NAMALWA (cell line): ENCODE results near the gene TRAF4.

Source experiments
- DNase-seq: peaks from one replicate; pipeline ENCODE4 v3.0.0-alpha.2; 2015; ENCODE audit warnings: low spot score

Gene TRAF4, protein sequence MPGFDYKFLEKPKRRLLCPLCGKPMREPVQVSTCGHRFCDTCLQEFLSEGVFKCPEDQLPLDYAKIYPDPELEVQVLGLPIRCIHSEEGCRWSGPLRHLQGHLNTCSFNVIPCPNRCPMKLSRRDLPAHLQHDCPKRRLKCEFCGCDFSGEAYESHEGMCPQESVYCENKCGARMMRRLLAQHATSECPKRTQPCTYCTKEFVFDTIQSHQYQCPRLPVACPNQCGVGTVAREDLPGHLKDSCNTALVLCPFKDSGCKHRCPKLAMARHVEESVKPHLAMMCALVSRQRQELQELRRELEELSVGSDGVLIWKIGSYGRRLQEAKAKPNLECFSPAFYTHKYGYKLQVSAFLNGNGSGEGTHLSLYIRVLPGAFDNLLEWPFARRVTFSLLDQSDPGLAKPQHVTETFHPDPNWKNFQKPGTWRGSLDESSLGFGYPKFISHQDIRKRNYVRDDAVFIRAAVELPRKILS

DNA sequence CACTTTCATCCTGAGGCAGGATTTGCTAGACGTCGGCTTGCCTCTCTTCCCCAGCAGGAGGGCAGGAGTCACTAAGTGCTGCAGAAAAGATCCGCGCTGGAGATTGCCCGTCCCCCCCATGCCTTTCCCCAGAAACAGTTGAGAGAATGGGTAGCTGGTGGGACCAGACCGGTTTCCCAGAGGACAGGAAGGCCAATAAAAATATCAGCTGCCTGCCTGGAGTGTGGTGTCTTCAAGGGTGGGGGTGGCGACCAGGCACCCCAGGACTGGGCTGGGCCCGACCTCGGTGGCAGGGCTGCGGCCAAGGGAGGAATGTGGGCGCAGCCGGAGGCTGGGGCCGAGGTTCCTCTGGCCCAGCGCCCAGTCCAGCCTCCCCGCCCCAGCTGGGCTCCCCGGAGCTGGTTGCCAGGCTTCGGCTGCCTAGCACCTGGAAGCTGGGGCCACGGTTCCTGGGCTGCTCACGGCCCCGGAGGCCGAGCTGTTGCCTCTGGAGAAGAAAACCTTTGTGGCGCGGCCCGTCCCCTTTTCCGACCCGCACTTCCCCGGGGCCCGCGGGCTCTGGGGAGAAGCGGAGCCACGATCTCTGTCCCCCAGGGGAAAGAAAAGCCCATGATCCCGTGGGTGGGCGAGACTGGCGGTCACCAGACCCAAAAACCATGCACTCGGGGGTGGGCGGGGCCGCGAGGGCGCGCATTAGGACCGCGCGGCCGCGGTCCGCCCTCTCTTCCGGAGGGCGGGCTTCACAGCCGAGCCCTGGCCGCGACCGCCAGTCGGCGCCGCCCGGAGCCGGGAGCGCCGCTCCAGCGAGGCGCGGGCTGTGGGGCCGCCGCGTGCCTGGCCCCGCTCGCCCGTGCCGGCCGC is at the start of gene TRAF4:
TRAF4 (plus strand) TSS at position 769 of the 861 bp plus-strand sequence. CDS start 102 bp downstream, outside the sequence.
- DNase-seq = peak; percentile 92

DNA sequence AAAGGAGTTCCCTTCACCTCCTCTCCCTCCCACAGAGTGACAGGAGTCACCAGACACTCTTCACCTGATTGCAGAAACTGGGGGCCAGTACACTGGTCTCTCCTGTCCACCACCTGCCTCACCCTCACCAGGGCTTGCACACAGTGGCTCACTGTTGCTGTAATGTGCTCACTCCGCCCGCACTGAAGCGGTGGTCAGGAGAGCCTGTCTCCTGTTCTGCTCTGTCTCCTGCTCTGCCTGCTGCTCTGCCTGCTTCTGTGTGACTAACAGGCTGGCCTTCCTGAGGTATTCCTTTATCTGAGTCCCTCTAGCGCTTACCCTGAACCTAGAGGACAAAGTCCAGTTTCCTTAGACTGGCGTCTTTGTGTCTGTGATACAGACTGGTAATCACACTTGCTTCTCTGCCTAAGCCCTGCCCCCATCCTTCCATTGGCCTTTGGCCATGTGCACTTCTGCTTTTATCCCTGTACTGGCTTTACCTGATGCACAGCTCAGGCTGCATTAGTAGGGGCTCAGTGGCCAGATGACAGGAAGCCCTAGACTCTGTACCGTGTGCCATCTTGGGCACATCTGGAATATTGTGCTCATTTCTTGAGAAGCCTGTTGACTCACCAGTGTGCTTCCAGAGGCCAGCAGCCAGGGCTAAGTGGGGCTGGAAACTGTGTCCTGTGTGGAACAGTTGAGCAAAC is 45.4 kb upstream of the TRAF4 start:
- DNase-seq = no peak

DNA sequence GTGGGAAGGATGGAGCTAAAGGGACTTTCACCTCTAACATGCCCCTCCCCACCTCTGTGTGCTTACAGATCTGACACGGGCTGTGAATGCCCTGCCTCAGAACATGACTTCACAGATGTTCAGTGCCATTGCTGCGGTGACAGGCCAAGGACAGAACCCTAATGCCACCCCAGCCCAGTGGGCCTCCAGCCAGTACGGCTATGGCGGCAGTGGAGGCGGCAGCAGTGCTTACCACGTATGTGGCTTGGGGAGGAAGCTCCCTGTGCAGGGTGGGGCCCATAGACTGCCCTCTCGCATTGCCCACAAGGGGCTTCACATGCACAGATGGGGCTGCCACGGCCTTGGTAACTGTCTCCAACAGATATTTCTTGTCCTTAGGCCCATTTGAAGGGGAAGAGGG is 43.5 kb upstream of the TRAF4 start:
- no peak for DNase-seq

DNA sequence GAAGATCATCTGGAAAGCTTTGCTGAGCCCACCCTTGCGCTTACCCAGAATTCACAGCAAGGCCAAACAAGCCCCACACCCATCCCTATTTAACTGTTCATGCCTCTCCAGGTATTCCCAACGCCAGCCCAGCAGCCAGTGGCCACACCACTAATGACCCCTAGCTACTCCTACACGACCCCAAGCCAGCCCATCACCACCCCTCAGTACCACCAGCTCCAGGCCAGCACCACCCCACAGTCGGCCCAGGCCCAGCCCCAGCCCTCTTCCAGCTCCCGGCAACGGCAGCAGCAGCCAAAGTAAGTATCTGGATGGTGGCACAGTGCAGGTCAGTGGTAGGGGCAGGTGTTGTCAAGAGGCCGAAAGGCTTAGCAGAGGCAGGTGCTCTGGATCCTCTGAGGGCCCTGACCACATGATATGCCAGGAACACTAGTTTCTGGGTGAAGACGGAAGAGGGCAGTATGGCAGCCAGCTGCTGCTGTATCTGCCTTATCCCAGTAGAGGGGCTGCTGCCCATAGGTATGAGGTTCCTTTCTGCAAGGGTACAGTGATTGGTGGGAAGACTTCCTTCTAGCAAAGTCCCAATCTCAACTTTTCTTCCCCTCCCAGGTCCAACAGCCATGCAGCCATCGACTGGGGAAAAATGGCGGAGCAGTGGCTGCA is 42.9 kb upstream of the TRAF4 start:
- no peak for DNase-seq

DNA sequence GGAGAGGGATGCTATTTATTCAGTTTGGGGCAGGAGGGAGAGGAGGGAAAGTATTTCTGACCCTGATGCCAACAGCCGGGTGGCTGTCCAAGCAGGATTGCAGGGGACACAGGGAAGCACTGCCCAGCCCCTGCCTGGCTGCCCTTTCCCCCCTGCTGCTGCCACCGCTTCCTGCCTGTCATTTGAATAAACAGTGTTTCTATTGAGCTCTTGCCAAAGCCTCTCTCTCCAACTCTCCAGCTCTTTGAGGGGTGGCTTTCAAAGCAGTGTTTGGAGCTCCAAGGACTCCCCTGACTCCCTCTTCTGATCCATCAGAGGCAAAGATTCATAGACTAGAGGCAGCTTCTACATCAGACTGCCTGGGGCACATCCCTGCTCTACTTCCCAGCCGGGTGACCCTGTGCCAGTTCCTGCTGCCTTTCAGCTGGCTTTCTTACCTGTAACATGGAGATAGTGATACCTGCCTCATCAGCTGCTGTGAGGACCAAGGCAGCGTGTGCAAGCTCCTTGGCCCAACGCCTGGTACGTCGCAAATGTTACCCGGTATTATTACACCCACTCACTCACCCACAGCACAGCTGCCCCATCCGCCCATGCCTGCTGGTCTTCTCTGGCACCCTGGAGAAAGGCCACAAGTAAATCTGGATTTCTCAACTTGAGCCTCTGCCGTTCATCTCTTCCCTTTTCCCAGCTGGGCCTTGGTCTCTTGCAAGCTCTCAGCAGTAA is 41.6 kb upstream of the TRAF4 start:
- DNase-seq = no peak

DNA sequence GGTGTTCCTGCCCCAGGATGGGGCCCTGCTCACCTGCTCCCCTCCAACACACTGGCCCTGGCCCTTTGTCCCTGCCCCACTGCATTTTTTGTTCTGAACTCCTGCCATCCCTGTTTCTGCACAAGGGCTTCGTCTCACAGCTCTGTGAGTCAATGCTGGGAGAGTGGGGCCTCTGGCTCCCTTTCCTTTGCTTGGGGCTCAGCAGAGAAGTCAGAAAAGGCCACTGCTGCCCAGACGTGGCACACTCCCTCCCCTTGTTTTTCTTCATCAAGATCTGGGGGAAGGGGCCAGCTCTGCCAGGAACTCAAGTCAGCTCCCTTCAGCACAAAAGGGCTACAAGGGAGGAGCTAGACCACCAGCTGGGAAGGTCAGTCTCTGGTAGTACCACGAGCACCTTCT is 41.1 kb upstream of the TRAF4 start:
- no peak for DNase-seq

DNA sequence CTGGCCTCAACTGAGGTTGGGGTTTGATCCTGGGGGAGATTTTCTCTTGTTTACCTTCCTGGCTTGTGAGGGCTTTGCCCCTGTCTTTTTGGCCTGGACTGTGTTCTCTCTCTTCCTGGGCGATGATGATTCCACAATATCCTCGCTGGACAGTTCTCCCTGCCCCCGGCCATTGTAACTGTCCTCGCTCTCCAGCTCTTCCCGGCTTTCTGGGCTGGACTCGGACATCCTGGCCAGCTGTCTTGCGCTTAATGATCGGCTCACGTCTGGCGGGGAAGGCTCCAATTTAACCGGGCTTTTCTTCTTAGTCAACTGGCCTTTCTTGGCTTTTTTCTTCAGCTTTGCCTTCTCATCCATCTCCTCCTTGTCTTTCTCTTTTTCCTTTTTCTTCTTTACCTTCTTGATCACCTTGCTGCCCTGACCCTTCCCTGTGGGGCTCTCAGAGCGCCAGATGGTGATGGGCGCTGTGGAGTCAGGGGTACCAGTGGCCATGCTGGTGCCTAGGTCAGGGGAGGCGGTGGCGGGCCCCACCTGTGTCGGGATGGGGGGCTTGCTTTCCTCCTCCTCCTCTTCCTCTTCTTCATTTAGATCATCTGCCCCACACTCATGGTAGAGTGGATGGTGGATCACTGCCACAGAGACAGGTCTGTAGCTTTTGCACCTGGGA is 40.1 kb upstream of the TRAF4 start:
- DNase-seq = no peak

DNA sequence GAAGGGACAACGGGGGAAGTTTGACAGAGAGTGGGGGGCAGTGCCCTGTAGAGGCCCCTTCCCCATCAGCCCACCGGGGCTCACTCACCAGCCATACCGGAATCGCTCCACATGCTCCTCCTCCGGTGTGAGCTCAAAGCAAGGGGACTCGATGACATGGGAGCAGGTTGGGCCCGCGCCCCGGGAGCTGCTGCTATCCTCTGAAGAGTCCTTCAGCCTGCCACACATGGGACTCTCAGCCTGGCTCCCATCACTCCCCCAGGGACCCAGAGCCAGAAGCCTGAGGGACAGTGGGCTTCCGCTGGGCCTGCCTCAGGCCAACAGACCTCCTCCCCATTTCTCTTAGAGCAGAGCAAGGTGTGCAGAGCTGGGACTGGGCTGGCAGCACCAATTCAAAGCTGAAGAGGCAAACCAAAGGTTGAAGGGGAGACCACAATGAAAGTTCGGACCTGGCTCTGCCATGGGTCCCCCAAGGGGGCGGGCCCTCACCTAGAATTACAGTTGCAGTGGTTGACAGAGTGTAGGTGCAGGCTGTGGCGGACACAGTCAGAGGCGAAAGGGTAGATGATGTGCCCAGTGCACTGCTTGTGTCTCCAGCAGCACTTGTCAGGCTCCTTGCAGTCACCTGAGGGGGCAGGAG is 39.5 kb upstream of the TRAF4 start:
- DNase-seq = no peak

DNA sequence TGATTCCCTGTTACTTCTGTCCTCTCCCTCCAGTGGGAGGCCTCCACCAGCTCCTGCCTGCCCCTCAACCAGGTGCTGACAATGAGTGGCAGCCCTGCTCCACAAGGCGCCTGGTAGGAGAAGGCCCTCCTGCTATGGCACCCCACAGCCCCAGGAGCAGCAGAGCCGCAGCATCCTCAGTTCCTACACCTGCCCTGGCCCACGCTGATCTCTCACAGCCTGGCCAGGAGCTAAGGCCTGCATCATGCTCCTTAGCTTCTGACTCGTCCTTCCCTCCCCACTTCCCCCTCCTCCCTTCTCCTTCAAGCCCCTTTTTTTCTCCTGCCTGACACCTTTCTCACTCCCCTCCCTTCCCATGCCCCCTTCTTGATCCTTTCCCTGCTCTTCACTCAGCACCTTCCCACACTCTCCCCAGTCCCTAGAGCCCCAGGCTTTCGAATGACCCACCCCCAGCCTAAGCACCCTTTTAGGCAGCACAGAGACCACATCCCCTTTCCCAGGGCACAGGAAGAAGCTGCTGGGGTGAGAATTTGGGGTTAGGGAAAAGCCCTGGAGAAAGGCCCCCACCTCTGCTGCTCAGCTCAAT is 38.6 kb upstream of the TRAF4 start:
- DNase-seq = no peak

DNA sequence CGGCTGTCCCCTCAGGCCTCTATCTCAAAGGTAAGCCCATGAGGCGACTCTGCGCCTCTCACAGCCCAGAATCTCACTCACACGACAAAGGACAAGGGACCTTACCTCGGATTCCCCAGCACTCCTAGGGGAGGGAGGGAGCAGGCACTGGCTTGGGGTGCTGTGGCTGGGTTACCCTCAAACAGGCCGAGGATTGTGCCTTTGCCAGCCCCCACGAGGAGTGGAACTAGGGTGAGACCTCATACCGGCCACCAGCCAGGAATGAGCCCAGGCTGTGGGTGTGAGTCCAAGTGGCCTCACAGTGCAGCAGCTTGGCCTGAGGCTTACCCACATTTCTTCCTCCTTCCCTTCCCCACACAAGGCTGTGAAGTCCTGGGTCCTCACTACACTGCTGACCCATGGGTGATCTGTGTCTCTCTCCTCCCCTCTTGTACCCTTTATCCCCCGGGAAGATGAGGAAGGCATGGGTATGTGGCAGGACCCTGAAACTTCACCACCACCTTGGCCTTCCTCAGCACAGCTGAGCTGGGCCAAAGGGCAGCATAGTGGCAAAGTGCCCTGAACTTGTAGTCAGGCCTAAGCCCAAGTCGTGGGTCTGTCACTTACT is 38.0 kb upstream of the TRAF4 start:
- no peak for DNase-seq

DNA sequence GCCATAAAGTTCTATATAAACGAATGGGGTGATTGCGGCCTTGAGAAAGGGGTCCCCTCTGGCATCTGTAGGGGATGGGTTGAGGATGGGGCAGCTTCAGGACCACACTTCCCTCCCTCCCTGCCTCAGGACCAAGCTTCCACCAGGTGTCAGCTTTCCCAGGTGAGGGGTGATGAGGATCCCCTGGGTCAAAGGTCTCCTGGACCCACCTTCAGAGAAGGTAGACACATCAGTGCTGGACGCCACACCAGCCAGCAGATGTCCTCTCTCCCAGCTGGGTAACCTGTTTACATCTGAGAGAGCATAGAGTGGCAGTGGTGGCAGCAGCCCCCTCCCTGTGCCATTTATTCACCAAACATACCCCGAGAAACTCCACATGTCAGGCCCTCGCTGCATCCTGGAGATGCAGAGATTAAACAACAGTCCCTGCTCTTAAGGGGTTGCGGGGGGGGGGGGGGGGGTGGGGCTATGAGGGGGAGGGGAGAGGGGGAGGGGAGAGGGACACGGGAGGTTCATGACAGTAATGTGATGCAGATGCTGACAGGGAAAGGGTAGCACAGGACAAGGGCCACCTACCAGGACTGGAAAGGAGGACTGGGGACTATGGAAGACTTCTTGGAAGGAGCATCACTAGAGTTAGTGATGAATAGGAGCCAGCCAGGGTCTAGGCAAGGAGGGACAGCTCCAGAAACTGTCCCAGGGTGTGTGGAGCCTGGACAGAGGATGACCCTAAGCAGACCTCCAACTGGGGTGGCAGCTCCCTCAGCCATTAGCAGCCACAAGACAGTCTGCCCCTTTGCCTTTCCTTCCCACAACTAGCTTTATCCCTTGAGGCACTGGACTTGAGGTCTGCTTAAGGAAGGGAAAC is 37.1 kb upstream of the TRAF4 start:
- no peak for DNase-seq

DNA sequence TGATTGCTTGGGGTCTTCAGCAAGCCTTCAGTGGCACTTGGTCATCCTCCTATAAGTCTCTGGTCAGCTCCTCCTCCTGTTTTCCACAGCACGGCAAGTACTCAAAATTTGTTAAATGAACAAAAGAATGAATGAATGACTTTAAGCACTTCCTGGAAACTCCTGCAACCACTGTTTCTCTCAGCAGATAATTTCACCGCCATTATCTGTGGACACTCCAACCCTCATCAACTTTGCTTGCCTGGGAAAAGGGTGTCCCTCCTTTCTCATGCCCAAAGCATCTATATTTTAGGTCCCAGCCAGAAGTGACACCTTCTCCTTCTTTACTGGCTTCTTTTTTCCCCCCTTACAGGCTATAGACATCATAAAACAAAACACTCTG is 36.5 kb upstream of the TRAF4 start:
- DNase-seq = no peak

DNA sequence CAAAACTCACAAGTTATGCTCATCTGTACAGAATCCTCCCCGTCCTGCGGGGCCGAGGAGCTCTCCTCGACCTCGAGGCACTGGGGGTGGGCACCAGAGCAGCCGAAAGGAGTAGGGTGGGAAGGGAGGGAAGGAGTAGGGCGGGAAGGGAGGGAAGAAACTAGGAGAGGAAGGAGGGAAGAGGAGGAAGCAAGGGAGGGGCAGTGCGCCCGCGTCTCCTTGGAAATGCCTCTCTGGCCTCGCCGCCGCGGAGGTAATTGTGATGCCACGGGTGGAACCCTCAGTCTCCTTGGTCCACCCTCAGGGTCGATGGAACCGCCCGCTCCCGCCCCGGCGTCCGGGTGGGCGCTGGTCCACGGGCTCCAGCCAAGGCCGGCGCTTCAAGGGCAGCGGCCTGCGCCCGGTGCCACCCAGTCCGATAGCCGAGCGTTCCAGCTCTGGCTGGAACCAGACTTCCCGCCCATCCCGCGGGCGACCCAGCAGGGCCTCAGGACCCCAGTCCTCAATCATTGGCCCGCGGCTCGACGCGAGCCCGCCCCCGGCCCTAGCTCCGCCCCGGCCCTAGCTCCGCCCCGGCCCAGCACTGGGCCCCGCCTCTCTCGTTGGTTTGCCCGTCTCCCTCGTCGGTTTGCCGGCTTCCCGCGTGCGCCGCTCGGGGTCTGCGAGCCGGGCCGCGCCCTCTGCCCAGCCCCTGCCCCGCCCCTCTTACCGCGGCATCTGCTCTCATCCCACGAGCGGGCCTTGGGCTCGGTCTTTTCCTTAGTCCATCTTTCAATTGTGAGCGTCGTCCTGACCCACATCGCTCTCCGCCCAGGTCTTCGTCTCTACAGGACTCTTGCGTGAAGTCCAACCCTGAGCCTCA is 32.7 kb upstream of the TRAF4 start:
- peak; percentile 90 for DNase-seq

DNA sequence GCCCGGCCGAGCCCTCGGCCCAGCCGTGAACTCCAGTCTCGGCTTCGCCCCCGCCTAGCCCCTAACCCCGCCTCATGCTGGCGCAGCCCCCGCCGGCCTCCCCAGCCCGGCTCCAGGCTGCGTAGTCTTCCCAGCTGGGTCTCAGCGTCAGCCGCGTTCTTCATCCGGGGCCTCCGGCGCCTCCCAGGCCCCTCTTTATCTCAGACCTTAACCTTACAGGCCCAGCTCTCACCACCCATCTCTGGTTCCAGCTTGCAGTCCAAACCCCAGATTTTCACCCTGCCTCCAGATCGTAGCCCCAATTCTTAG is 32.1 kb upstream of the TRAF4 start, which contains the start of gene PROCA1:
PROCA1 (minus strand) TSS at position 166 of the 309 bp plus-strand sequence. CDS start 228 bp downstream, outside the sequence.
- peak; percentile 77 for DNase-seq

DNA sequence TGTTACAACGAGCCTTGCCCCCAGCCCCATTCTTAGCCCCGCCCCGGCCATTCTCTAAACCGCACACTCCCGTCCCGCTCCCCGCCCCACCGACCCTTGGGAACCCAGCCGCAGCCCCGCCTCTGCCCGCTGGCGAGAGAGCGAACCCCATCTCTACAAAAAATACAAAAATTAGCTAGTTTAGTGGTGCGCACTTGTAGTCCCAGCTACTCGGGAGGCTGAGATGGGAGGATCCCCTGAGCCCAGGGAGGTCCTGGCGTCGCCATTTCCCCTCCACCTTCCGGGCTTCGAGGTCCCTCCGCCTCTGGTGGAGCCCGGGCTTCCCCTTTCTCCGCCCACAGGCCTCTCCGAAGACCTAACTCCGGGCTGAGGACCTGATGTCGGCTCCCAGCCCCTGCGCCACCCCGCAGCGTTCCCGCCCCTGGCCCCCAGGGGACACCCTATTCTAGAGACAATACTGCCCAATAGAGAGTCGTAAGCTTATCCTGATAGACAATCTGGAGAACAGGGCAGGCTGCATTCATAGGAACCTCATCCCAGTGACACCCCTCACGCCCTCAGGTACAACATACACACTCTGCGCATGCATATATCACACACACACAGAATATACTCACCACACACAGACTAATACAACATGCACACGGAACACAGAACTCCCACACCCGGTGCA is 31.6 kb upstream of the TRAF4 start:
- DNase-seq = peak; percentile 85

DNA sequence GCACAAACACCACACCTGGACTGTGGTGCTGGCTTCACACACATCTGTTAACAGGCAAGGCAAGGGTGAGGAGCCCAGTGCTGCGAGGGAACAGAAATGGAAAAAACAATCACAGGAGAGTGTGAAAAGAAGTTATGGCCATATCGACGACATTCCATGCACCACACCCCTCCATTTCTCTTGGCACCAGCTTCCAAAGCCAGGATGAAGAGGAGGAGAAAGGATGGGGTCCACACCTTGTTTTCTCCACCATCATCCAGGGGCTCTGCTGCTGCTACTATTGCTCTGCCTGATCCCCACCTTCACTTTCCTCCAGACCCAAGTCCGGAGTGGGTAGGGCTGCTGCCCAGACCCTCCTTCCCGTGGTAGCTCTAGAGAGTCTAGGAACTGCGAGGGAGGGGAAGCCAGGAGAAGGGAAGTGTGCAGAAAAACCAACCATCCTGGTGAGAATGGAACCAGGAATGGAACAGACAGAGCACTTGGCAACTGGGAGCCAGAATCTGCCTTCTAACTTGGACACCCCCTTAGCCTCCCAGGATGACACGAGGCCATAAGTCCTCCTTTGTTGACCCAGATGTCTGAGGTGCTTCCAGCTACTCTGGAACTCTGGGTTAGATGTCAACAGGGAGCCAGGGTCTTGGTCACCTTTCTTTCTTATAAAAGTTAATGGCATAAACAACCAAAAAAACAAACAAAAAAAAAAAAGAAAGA is 31.0 kb upstream of the TRAF4 start:
- no peak for DNase-seq
